ENCODE results near the gene KCNAB2.
"Not testable (repeated sequence)": the region's sequence is repeated elsewhere in the genome, so short reads cannot be mapped to it uniquely, and the experiment has no call there.

Gene KCNAB2

DNA sequence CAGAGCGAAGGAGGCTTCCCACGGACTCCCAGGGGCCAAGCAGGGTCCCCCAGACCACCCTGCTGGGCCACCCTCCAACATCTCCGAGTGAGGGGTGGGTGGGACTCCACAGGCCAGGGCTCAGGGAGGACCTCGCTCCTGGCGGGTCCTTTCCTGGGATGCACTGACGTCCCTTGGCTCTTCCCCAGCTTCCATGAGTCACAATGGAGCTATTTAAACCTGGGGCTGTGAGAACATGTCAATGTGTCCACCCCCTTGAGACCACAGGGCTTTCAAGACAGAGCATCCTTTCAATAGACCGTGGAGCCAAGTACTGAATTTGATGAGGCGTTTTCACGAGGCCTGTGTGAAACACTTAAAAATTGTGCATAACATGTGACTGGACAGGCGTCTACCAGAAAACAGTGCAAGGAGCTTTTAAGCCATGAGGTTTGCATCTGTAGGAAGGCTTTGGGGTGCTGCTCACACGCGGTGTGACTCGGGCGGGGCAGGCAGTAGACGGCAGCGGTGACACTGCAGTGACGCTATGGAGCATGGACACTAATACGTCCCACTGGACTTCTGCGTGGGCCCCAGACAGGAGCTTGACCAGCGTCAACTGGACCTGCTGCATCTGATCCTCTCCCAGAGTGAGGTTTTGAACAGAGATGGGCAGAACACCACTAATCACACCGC, 29.4 kb upstream of the KCNAB2 start:
- ChIA-PET POLR2A (no interaction called here), CTCF (interaction anchor here (1.2 kb wide), 1 partner anchor 12 kb away, joined by 4 read pairs; no protein-coding TSS in a partner anchor)
- DNase-seq (ENCODE audit: extremely low spot score): no peak
- TF ChIP-seq, protein P1, sequence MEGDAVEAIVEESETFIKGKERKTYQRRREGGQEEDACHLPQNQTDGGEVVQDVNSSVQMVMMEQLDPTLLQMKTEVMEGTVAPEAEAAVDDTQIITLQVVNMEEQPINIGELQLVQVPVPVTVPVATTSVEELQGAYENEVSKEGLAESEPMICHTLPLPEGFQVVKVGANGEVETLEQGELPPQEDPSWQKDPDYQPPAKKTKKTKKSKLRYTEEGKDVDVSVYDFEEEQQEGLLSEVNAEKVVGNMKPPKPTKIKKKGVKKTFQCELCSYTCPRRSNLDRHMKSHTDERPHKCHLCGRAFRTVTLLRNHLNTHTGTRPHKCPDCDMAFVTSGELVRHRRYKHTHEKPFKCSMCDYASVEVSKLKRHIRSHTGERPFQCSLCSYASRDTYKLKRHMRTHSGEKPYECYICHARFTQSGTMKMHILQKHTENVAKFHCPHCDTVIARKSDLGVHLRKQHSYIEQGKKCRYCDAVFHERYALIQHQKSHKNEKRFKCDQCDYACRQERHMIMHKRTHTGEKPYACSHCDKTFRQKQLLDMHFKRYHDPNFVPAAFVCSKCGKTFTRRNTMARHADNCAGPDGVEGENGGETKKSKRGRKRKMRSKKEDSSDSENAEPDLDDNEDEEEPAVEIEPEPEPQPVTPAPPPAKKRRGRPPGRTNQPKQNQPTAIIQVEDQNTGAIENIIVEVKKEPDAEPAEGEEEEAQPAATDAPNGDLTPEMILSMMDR (IDR thresholded peaks at IDR 0.05; ENCODE audit: control extremely low read depth, extremely low read depth, low read depth, missing control alignments): no peak

DNA sequence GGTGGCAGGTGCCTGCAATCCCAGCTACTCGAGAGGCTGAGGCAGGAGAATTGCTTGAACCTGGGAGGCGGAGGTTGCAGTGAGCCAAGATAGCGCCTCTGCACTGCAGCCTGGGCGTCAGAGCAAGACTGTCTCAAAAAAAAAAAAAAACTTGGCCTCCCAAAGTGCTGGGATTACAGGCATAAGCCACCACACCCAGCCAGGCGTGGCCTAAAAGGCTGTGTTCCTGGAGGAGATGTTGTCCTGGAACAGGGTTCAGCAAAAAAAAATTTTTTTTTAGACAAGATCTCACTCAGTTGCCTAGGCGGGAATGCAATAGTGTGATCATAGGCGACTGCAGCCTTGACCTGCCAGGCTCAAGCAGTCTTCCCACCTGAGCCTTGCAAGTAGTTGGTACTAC, 28.0 kb upstream of the KCNAB2 start:
- CTCF ChIA-PET: interaction anchor here (1.4 to 1.7 kb wide), 2 partner anchors 15 to 17 kb away, joined by 5 read pairs; no protein-coding TSS in a partner anchor
- DNase-seq (ENCODE audit: extremely low spot score): not testable (repeated sequence)
- POLR2A ChIA-PET: interaction anchor here (0.7 kb wide), 1 partner anchor 60 kb away, joined by 5 read pairs; no protein-coding TSS in a partner anchor

DNA sequence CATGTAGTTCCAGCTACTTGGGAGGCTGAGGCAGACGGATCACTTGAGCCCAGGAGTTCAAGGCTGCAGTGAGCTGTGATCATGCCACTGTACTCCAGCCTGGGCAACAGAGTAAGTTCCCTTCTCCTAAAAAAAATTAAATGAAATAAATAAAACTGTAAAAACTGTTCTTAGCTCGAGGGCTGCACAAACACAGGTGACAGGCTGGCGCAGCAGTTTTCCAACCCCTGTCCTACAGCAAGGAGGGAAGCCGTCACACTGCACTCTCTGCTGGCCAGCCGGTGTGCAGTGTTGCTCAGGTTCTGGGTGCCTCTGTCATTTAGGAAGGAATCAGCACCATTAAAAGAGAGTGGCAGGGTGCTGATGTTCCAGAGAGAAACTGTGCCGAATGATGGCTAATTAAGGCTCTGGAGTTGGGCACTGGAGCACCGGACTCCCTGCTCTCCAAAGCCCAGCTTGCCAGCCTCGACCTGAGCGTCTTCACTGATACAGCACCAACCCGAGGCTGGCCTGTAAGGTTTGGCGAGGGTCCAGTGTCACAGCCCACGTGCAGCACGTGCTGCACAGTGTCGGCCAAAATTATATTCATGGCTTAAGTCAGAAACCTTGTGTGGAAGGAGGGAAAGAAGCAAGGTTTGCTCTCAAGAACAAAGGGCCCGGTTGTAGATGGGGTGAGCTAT, 26.4 kb upstream of the KCNAB2 start:
- DNase-seq (ENCODE audit: extremely low spot score): no peak
- ChIA-PET POLR2A (no interaction called here), CTCF (interaction anchor here (0.7 to 1.7 kb wide), 3 partner anchors 13 to 16 kb away, joined by 3 to 5 read pairs (median 5); no protein-coding TSS in a partner anchor)
- TF ChIP-seq, protein P1 (IDR thresholded peaks at IDR 0.05; ENCODE audit: control extremely low read depth, extremely low read depth, low read depth, missing control alignments): no peak

DNA sequence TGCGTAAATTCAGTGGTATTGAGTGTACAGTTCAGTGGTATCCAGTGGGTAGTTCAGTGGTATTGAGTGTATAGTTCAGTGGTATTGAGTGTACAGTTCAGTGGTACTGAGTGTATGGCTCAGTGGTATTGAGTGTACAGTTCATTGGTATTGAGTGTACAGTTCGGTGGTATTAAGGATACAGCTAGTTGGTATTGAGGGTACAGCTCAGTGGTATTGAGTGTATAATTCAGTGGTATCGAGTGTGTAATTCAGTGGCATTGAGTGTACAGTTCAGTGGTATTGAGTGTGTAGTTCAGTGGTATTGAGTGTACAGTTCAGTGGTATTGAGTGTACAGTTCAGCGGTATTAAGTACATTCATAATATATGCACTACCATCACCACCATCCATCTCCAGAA, 23.5 kb upstream of the KCNAB2 start:
- ChIA-PET CTCF (no interaction called here), POLR2A (no interaction called here)
- no peak for DNase-seq (ENCODE audit: extremely low spot score)
- TF ChIP-seq, protein P1 (IDR thresholded peaks at IDR 0.05; ENCODE audit: control extremely low read depth, extremely low read depth, low read depth, missing control alignments): no peak

DNA sequence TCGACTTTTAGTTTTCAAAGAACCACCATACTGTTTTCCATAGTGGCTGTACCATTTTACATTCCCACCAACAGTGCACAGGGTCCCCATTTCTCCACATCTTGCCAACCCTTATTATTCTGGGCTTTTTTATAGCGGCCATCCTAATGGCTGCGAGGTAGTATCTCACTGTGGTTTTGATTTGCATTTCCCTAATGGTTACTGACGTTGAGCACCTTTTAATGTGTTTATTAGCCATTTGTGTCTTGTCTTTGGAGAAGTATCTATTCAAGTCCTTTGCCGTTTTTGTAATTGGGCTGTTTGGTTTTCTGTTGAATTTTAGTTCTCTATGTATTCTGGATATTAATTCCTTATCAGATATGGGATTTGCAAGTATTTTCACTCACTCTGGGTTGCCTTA, 22.3 kb upstream of the KCNAB2 start:
- DNase-seq (ENCODE audit: extremely low spot score): no peak
- POLR2A ChIA-PET: interaction anchor here (0.7 kb wide), 1 partner anchor 8 kb away, joined by 4 read pairs; no protein-coding TSS in a partner anchor
- CTCF ChIA-PET: no interaction called here
- TF ChIP-seq, protein P1 (IDR thresholded peaks at IDR 0.05; ENCODE audit: control extremely low read depth, extremely low read depth, low read depth, missing control alignments): no peak

DNA sequence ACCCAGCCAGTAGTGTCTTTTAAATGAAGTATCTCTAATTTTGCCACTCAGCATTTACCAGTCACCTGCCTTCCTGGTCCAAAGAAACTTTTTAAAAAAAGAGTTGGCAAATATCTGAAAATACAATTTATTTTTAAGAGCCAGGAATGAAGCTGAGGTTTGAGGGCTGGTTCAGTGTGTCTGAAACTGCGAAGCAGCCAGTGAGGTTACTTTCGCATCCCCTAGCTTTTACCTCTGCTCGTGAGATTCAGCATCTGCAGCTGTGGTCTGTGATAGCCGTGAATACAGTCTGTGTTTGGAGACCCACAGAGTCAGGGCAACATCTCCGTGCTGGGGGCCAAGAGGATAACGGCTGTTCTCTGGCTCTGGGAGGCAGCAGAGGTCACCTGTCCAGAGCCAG, 21.3 kb upstream of the KCNAB2 start:
- ChIA-PET POLR2A (interaction anchor here (3.6 kb wide), 1 partner anchor 31 kb away, joined by 15 read pairs; the partner anchor contains the start of gene NPHP4), CTCF (interaction anchor here (1.5 to 1.8 kb wide), 3 partner anchors 9 to 22 kb away, joined by 3 to 7 read pairs (median 4); no protein-coding TSS in a partner anchor)
- TF ChIP-seq, protein P1 (IDR thresholded peaks at IDR 0.05; ENCODE audit: control extremely low read depth, extremely low read depth, low read depth, missing control alignments): no peak
- DNase-seq (ENCODE audit: extremely low spot score): no peak
